Neural cell (in vitro differentiated cells): ENCODE measurements around the gene WTAP.

Experiments
- EP300 ChIP-seq: fragments of 450-650 bp; conservative IDR thresholded peaks from 2 replicates; pipeline ENCODE4 v1.6.1; 2014; ENCODE audit warnings: antibody characterized with exemption, mild to moderate bottlenecking, moderate library complexity; ENCODE audit not compliant: poor library complexity, severe bottlenecking
- POLR2AphosphoS5 ChIP-seq: IDR thresholded peaks from 2 replicates; pipeline ENCODE4 v1.6.1; 2012
- TF ChIP-seq, protein P1 (sequence below): fragments of 450-650 bp; IDR thresholded peaks from 2 replicates; pipeline ENCODE4 v1.5.1; 2014; ENCODE audit warnings: antibody characterized with exemption, mild to moderate bottlenecking, moderate library complexity; ENCODE audit not compliant: poor library complexity, severe bottlenecking

DNA sequence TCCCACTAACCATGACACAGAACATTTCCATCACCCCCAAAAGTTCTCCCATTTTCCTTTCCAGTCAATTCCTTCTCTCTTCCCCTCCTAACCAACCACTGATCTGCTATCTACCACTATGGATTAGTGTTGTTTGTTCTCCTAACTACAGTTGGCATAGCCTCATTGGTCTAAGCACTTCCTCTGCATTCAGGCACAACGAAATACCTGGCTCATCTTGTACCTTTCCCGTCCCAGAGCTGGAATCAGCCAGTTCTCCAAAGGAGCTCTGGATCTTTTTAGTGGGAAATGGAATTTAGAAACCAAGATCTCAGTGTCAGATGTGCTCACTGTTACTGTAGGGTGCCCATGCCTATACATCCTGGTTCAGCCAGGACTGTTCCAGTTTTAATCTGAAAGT is 4.0 kb upstream of the WTAP start:
- TF ChIP-seq, protein P1, sequence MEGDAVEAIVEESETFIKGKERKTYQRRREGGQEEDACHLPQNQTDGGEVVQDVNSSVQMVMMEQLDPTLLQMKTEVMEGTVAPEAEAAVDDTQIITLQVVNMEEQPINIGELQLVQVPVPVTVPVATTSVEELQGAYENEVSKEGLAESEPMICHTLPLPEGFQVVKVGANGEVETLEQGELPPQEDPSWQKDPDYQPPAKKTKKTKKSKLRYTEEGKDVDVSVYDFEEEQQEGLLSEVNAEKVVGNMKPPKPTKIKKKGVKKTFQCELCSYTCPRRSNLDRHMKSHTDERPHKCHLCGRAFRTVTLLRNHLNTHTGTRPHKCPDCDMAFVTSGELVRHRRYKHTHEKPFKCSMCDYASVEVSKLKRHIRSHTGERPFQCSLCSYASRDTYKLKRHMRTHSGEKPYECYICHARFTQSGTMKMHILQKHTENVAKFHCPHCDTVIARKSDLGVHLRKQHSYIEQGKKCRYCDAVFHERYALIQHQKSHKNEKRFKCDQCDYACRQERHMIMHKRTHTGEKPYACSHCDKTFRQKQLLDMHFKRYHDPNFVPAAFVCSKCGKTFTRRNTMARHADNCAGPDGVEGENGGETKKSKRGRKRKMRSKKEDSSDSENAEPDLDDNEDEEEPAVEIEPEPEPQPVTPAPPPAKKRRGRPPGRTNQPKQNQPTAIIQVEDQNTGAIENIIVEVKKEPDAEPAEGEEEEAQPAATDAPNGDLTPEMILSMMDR = no peak
- no peak for TF ChIP-seq EP300
- TF ChIP-seq POLR2AphosphoS5 = no peak
